Neural cell (in vitro differentiated cells): ENCODE measurements around the gene HAPSTR1. TPM values are rescaled to one million over a fixed set of nuclear protein-coding genes. Genes with fewer than 3 reads are reported as not detected.

Experiments used
- H2AFZ ChIP-seq: fragments of 200-600, 300-800 bp; sonication (generic), shearing (Covaris generic); 2 replicates; pipeline ENCODE4 v1.6.0; 2014; ENCODE audit warnings: low read depth, mild to moderate bottlenecking, antibody characterized with exemption, low read length, moderate library complexity
- H3F3A ChIP-seq: fragments of 200-600 bp; shearing (Covaris generic); 2 replicates; pipeline ENCODE4 v1.6.1; 2016; ENCODE audit warnings: mild to moderate bottlenecking, moderate library complexity, mixed read lengths, antibody characterized with exemption, low read length; ENCODE audit not compliant: insufficient read depth, poor library complexity, severe bottlenecking
- H3K27ac ChIP-seq: fragments of 200-600, 300-800 bp; sonication (generic), shearing (Covaris generic); 2 replicates; pipeline ENCODE4 v1.5.1; 2014; ENCODE audit warnings: mild to moderate bottlenecking, low read length, moderate library complexity
- H3K27me3 ChIP-seq: fragments of 300-800, 200-600 bp; sonication (generic), shearing (Covaris generic); 2 replicates; pipeline ENCODE4 v1.6.0; 2014; ENCODE audit warnings: mild to moderate bottlenecking, low read depth, low read length, moderate library complexity; ENCODE audit not compliant: insufficient read depth
- H3K36me3 ChIP-seq: fragments of 300-800, 200-600 bp; sonication (generic), shearing (Covaris generic); 2 replicates; pipeline ENCODE4 v1.5.1; 2014; ENCODE audit warnings: mild to moderate bottlenecking, antibody characterized with exemption, low read length, moderate library complexity; ENCODE audit not compliant: insufficient read depth
- H3K4me2 ChIP-seq: fragments of 300-800, 200-600 bp; sonication (generic), shearing (Covaris generic); 2 replicates; pipeline ENCODE4 v1.6.0; 2014; ENCODE audit warnings: mild to moderate bottlenecking, low read length
- H3K4me3 ChIP-seq: fragments of 300-800, 200-600 bp; sonication (generic), shearing (Covaris generic); 2 replicates; pipeline ENCODE4 v1.5.1; 2014; ENCODE audit warnings: mild to moderate bottlenecking, low read length, moderate library complexity
- H3K79me2 ChIP-seq: fragments of 200-600 bp; shearing (Covaris generic); replicated peaks from 2 replicates; pipeline ENCODE4 v1.6.0; 2014; ENCODE audit warnings: mild to moderate bottlenecking, low read length, moderate library complexity; ENCODE audit not compliant: insufficient read depth
- H3K9ac ChIP-seq: fragments of 300-800, 200-600 bp; sonication (generic), shearing (Covaris generic); 2 replicates; pipeline ENCODE4 v1.6.1; 2016; ENCODE audit warnings: mild to moderate bottlenecking, low read length, mixed read lengths
- H3K9me2 ChIP-seq: fragments of 200-600 bp; shearing (Covaris generic); 2 replicates; pipeline ENCODE4 v1.6.1; 2016; ENCODE audit warnings: mild to moderate bottlenecking, low read length, mixed read lengths; ENCODE audit not compliant: insufficient read depth
- H3K9me3 ChIP-seq: fragments of 200-600, 300-800 bp; sonication (generic), shearing (Covaris generic); 2 replicates; pipeline ENCODE4 v1.6.1; 2016; ENCODE audit warnings: mild to moderate bottlenecking, mixed run types, low read length, moderate library complexity, mixed read lengths
- H4K20me1 ChIP-seq: fragments of 200-600 bp; shearing (Covaris generic); 2 replicates; pipeline ENCODE4 v1.6.1; 2016; ENCODE audit warnings: mild to moderate bottlenecking, mixed run types; ENCODE audit not compliant: insufficient read depth
- EP300 ChIP-seq: fragments of 450-650 bp; conservative IDR thresholded peaks from 2 replicates; pipeline ENCODE4 v1.6.1; 2014; ENCODE audit warnings: antibody characterized with exemption, mild to moderate bottlenecking, moderate library complexity; ENCODE audit not compliant: poor library complexity, severe bottlenecking
- EZH2 ChIP-seq: fragments of 200-600, 300-800 bp; shearing (Covaris generic), sonication (generic); IDR thresholded peaks from 2 replicates; pipeline ENCODE4 v1.6.1; 2014; ENCODE audit warnings: antibody characterized with exemption, low read length, borderline replicate concordance, mild to moderate bottlenecking; ENCODE audit not compliant: insufficient read depth, poor library complexity, severe bottlenecking
- MXI1 ChIP-seq: fragments of 450-650 bp; conservative IDR thresholded peaks from 2 replicates; pipeline ENCODE4 v1.6.1; 2014; ENCODE audit warnings: antibody characterized with exemption, mild to moderate bottlenecking; ENCODE audit not compliant: poor library complexity, severe bottlenecking
- POLR2AphosphoS5 ChIP-seq: IDR thresholded peaks from 2 replicates; pipeline ENCODE4 v1.6.1; 2012
- RAD21 ChIP-seq: fragments of 450-650 bp; conservative IDR thresholded peaks from 2 replicates; pipeline ENCODE4 v1.6.1; 2014; ENCODE audit warnings: antibody characterized with exemption, mild to moderate bottlenecking, moderate library complexity
- SMC3 ChIP-seq: fragments of 450-650 bp; conservative IDR thresholded peaks from 2 replicates; pipeline ENCODE4 v1.6.1; 2014; ENCODE audit warnings: antibody characterized with exemption, mild to moderate bottlenecking, moderate library complexity; ENCODE audit not compliant: poor library complexity
- TAF1 ChIP-seq: IDR thresholded peaks from 2 replicates; pipeline ENCODE4 v1.6.1; 2012; ENCODE audit warnings: low read depth
- polyA plus RNA-seq: library from polyadenylated mRNA; depleted of rRNA; stranded (reverse); fragments of >200 nt; gene quantifications from 2 replicates; pipeline ENCODE4 v1.2.3, GENCODE V29; 2014
- TF ChIP-seq, protein P1 (sequence below): IDR thresholded peaks from 2 replicates; pipeline ENCODE4 v1.6.1; 2012; ENCODE audit warnings: borderline replicate concordance
- TF ChIP-seq, protein P2 (sequence below): fragments of 450-650 bp; IDR thresholded peaks from 2 replicates; pipeline ENCODE4 v1.5.1; 2014; ENCODE audit warnings: antibody characterized with exemption, mild to moderate bottlenecking, moderate library complexity; ENCODE audit not compliant: poor library complexity, severe bottlenecking

Gene HAPSTR1
- polyA plus RNA-seq, 1 donor from 2014 or later, result 60.7 TPM

GRCh38 chr16:9062301-9062700 is 29.1 kb upstream of the HAPSTR1 start:
- Histone ChIP-seq H3K9me3 (no peaks in the 10 kb centered on the region), H2AFZ (no peak overlapping the region), H3K4me2 (no peak overlapping the region), H3K27me3 (no peaks in the 10 kb centered on the region), H3K9ac (no peak overlapping the region), H3K4me3 (no peak overlapping the region), H3F3A (no peaks in the 10 kb centered on the region), H4K20me1 (no peaks in the 10 kb centered on the region), H3K27ac (no peak overlapping the region), H3K79me2 (no peaks in the 10 kb centered on the region), H3K36me3 (no peaks in the 10 kb centered on the region), H3K9me2 (no peaks in the 10 kb centered on the region)
- no peak for TF ChIP-seq RAD21
- TF ChIP-seq EP300, result no peak
- TF ChIP-seq MXI1, result no peak
- no peak for TF ChIP-seq EZH2
- no peak for TF ChIP-seq SMC3
- TF ChIP-seq, protein P1, sequence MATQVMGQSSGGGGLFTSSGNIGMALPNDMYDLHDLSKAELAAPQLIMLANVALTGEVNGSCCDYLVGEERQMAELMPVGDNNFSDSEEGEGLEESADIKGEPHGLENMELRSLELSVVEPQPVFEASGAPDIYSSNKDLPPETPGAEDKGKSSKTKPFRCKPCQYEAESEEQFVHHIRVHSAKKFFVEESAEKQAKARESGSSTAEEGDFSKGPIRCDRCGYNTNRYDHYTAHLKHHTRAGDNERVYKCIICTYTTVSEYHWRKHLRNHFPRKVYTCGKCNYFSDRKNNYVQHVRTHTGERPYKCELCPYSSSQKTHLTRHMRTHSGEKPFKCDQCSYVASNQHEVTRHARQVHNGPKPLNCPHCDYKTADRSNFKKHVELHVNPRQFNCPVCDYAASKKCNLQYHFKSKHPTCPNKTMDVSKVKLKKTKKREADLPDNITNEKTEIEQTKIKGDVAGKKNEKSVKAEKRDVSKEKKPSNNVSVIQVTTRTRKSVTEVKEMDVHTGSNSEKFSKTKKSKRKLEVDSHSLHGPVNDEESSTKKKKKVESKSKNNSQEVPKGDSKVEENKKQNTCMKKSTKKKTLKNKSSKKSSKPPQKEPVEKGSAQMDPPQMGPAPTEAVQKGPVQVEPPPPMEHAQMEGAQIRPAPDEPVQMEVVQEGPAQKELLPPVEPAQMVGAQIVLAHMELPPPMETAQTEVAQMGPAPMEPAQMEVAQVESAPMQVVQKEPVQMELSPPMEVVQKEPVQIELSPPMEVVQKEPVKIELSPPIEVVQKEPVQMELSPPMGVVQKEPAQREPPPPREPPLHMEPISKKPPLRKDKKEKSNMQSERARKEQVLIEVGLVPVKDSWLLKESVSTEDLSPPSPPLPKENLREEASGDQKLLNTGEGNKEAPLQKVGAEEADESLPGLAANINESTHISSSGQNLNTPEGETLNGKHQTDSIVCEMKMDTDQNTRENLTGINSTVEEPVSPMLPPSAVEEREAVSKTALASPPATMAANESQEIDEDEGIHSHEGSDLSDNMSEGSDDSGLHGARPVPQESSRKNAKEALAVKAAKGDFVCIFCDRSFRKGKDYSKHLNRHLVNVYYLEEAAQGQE, result no peak
- TF ChIP-seq TAF1, result no peak

- H3F3A ChIP-seq, result no peaks in the 10 kb centered on the region
- no peak overlapping the region for H3K4me3 ChIP-seq
- no peak overlapping the region for H3K9ac ChIP-seq
- no peak overlapping the region for H2AFZ ChIP-seq
- no peaks in the 10 kb centered on the region for H3K9me3 ChIP-seq
- no peaks in the 10 kb centered on the region for H3K36me3 ChIP-seq
- H4K20me1 ChIP-seq, result no peaks in the 10 kb centered on the region
- no peaks in the 10 kb centered on the region for H3K9me2 ChIP-seq
- TF ChIP-seq EZH2 (no peak), SMC3 (no peak), EP300 (no peak), RAD21 (no peak), MXI1 (no peak), POLR2AphosphoS5 (no peak), TAF1 (no peak)
- TF ChIP-seq, protein P1, result no peak
- TF ChIP-seq, protein P2, sequence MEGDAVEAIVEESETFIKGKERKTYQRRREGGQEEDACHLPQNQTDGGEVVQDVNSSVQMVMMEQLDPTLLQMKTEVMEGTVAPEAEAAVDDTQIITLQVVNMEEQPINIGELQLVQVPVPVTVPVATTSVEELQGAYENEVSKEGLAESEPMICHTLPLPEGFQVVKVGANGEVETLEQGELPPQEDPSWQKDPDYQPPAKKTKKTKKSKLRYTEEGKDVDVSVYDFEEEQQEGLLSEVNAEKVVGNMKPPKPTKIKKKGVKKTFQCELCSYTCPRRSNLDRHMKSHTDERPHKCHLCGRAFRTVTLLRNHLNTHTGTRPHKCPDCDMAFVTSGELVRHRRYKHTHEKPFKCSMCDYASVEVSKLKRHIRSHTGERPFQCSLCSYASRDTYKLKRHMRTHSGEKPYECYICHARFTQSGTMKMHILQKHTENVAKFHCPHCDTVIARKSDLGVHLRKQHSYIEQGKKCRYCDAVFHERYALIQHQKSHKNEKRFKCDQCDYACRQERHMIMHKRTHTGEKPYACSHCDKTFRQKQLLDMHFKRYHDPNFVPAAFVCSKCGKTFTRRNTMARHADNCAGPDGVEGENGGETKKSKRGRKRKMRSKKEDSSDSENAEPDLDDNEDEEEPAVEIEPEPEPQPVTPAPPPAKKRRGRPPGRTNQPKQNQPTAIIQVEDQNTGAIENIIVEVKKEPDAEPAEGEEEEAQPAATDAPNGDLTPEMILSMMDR, result no peak
- H3K27me3 ChIP-seq, result no peaks in the 10 kb centered on the region
- H3K4me2 ChIP-seq, result no peak overlapping the region
- H3K79me2 ChIP-seq, result no peaks in the 10 kb centered on the region
- H3K27ac ChIP-seq, result no peak overlapping the region
Observed at GRCh38 chr16:9065077-9065476, 26.4 kb upstream of the HAPSTR1 start.
